HCT116 (cell line): ENCODE data around the gene CHST8.

Source experiments
- CEBPB ChIP-seq: IDR thresholded peaks from 2 replicates; pipeline ENCODE4 v1.6.1; 2012; ENCODE audit warnings: low read depth
- EGR1 ChIP-seq: IDR thresholded peaks from 2 replicates; pipeline ENCODE4 v1.6.1; 2012; ENCODE audit warnings: low read depth
- ELF1 ChIP-seq: IDR thresholded peaks from 2 replicates; pipeline ENCODE4 v1.6.1; 2012; ENCODE audit warnings: low read depth, borderline replicate concordance
- EZH2 ChIP-seq: fragments of 200-600 bp; sonication (generic); IDR thresholded peaks from 2 replicates; pipeline ENCODE4 v1.6.1; 2017; ENCODE audit warnings: antibody characterized with exemption, mixed run types
- FOSL1 ChIP-seq: IDR thresholded peaks from 2 replicates; pipeline ENCODE4 v1.6.1; 2012; ENCODE audit warnings: low read depth
- POLR2A ChIP-seq: IDR thresholded peaks from 2 replicates; pipeline ENCODE4 v1.7.0; 2011; ENCODE audit warnings: borderline replicate concordance; ENCODE audit not compliant: insufficient read depth, insufficient read length; ENCODE audit errors: extremely low read depth
- POLR2AphosphoS5 ChIP-seq: IDR thresholded peaks from 2 replicates; pipeline ENCODE4 v1.6.1; 2011; ENCODE audit warnings: mild to moderate bottlenecking, low read depth, low read length, moderate library complexity
- SIN3A ChIP-seq: IDR thresholded peaks from 2 replicates; pipeline ENCODE4 v1.6.1; 2012; ENCODE audit warnings: low read depth
- SRF ChIP-seq: IDR thresholded peaks from 2 replicates; pipeline ENCODE4 v1.6.1; 2012; ENCODE audit warnings: low read depth
- YY1 ChIP-seq: IDR thresholded peaks from 2 replicates; pipeline ENCODE4 v1.6.1; 2011; ENCODE audit warnings: low read length, low read depth, moderate library complexity, mild to moderate bottlenecking; ENCODE audit not compliant: insufficient replicate concordance; ENCODE audit errors: extremely low read depth
- ZFX ChIP-seq: fragments of 450-650 bp; IDR thresholded peaks from 2 replicates; pipeline ENCODE4 v1.6.1; 2017
- TF ChIP-seq, protein P1 (sequence below), 3 experiments: fragments of 200-600 bp in 1 of 3; sonication (generic) in 1 of 3; IDR thresholded peaks in 2 of 3; conservative IDR thresholded peaks in 1 of 3; 2 replicates each; pipeline ENCODE4 v1.5.1; 2012 to 2017; ENCODE audit warnings: low read depth in 2 of 3, low read length in 2 of 3, antibody characterized with exemption in 1 of 3, borderline replicate concordance in 1 of 3, control low read depth in 1 of 3, mild to moderate bottlenecking in 1 of 3, mixed read lengths in 1 of 3, mixed run types in 1 of 3, moderate library complexity in 1 of 3; ENCODE audit not compliant: insufficient read depth in 1 of 3
- TF ChIP-seq, protein P2 (sequence below): IDR thresholded peaks from 2 replicates; pipeline ENCODE4 v1.6.1; 2012; ENCODE audit warnings: low read depth

DNA sequence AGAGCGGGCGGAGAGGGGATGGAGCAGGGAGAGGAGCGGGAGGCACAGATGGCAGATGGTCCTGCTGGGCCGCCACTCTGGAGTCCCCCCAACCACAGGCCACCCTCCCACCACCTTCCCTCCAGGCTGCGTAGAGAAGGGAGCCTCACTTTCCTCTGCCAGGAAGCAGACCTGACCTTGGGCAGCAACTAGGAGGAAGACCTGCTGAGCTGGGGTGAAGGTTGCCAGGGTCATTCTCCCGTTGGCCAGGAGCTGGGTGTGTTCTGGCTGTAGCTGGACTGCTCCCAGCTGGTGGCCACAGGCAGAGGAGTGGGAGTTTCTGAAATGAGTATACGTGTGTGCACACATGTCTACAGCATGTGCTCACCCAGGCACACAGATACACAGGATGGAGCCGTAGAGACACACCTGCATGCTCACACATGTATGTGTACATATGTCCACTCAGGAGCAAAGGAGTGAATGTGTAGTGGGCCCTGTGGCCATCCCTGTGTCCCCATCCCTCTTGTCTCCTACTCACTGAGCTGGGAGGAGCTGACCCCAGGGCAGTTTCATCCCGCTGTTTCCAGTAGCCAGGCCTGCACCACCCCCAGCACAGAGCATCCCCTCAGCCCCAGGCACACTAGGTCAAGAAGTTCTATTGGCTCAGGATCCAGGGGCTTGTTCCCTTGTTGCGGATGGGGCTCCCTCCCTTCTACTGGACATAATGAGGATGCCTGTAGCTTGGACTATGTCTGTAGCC, 53.0 kb downstream of the CHST8 start:
- TF ChIP-seq, protein P1, sequence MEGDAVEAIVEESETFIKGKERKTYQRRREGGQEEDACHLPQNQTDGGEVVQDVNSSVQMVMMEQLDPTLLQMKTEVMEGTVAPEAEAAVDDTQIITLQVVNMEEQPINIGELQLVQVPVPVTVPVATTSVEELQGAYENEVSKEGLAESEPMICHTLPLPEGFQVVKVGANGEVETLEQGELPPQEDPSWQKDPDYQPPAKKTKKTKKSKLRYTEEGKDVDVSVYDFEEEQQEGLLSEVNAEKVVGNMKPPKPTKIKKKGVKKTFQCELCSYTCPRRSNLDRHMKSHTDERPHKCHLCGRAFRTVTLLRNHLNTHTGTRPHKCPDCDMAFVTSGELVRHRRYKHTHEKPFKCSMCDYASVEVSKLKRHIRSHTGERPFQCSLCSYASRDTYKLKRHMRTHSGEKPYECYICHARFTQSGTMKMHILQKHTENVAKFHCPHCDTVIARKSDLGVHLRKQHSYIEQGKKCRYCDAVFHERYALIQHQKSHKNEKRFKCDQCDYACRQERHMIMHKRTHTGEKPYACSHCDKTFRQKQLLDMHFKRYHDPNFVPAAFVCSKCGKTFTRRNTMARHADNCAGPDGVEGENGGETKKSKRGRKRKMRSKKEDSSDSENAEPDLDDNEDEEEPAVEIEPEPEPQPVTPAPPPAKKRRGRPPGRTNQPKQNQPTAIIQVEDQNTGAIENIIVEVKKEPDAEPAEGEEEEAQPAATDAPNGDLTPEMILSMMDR (IDR thresholded peaks at IDR 0.05 in 2 of 3, conservative IDR thresholded peaks at IDR 0.05 in 1 of 3; ENCODE audit: borderline replicate concordance in 1 of 3, insufficient read depth in 1 of 3, low read depth in 2 of 3, low read length in 2 of 3): no peak
- TF ChIP-seq SIN3A (no peak), FOSL1 (no peak), ZFX (no peak), POLR2A (no peak), EZH2 (no peak), YY1 (no peak), SRF (no peak), EGR1 (no peak), POLR2AphosphoS5 (no peak), ELF1 (no peak), CEBPB (no peak)
- TF ChIP-seq, protein P2, sequence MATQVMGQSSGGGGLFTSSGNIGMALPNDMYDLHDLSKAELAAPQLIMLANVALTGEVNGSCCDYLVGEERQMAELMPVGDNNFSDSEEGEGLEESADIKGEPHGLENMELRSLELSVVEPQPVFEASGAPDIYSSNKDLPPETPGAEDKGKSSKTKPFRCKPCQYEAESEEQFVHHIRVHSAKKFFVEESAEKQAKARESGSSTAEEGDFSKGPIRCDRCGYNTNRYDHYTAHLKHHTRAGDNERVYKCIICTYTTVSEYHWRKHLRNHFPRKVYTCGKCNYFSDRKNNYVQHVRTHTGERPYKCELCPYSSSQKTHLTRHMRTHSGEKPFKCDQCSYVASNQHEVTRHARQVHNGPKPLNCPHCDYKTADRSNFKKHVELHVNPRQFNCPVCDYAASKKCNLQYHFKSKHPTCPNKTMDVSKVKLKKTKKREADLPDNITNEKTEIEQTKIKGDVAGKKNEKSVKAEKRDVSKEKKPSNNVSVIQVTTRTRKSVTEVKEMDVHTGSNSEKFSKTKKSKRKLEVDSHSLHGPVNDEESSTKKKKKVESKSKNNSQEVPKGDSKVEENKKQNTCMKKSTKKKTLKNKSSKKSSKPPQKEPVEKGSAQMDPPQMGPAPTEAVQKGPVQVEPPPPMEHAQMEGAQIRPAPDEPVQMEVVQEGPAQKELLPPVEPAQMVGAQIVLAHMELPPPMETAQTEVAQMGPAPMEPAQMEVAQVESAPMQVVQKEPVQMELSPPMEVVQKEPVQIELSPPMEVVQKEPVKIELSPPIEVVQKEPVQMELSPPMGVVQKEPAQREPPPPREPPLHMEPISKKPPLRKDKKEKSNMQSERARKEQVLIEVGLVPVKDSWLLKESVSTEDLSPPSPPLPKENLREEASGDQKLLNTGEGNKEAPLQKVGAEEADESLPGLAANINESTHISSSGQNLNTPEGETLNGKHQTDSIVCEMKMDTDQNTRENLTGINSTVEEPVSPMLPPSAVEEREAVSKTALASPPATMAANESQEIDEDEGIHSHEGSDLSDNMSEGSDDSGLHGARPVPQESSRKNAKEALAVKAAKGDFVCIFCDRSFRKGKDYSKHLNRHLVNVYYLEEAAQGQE: no peak
